Peyer's patch (tissue), 4 donors: ENCODE data around the gene KRT1.

ENCODE experiments used
- POLR2A ChIP-seq, 2 donors: fragments of 450-650 bp; IDR thresholded peaks; one replicate each; pipeline ENCODE4 v1.5.1; 2017; ENCODE audit warnings: antibody characterized with exemption in 2 of 2, mild to moderate bottlenecking in 2 of 2, moderate library complexity in 2 of 2
- TF ChIP-seq, protein P1 (sequence below), 6 experiments: fragments of 450-650 bp in 4 of 6; fragments of 200-600 bp in 2 of 6; sonication (generic) in 1 of 6; IDR thresholded peaks; one replicate each; pipeline ENCODE4 v1.5.1; 2017 to 2019; ENCODE audit warnings: antibody characterized with exemption in 6 of 6, mild to moderate bottlenecking in 3 of 6, moderate library complexity in 1 of 6

- TF ChIP-seq, protein P1, sequence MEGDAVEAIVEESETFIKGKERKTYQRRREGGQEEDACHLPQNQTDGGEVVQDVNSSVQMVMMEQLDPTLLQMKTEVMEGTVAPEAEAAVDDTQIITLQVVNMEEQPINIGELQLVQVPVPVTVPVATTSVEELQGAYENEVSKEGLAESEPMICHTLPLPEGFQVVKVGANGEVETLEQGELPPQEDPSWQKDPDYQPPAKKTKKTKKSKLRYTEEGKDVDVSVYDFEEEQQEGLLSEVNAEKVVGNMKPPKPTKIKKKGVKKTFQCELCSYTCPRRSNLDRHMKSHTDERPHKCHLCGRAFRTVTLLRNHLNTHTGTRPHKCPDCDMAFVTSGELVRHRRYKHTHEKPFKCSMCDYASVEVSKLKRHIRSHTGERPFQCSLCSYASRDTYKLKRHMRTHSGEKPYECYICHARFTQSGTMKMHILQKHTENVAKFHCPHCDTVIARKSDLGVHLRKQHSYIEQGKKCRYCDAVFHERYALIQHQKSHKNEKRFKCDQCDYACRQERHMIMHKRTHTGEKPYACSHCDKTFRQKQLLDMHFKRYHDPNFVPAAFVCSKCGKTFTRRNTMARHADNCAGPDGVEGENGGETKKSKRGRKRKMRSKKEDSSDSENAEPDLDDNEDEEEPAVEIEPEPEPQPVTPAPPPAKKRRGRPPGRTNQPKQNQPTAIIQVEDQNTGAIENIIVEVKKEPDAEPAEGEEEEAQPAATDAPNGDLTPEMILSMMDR (IDR thresholded peaks at IDR 0.05): no peak
- TF ChIP-seq POLR2A (IDR thresholded peaks at IDR 0.05): no peak
Measured at GRCh38 chr12:52633383-52633782, 46.8 kb downstream of the KRT1 start.
